T-cell (primary cell): ENCODE measurements around the gene CNP. TPM values are rescaled to one million over a fixed set of nuclear protein-coding genes. Genes with fewer than 3 reads are reported as not detected.

Experiments used
- ATAC-seq, 4 experiments: fragments of 200-7000 bp in 3 of 4; fragments of 150-1000 bp in 1 of 4; cut with Tn5 transposase; replicated peaks in 1 of 4; 1 replicate in 3 of 4; 2 replicates in 1 of 4; pipeline ENCODE4 v1.10.0; 2021; ENCODE audit warnings: moderate library complexity in 3 of 4, mild to moderate bottlenecking in 2 of 4, moderate number of reproducible peaks in 1 of 4
- CTCF ChIA-PET, 2 donors: fragments of 300-600 bp; sonication (Branson Sonifier 250); formaldehyde crosslinking; loops; one replicate each; lab custom pipeline; 2022; ENCODE audit warnings: antibody characterized with exemption in 2 of 2; lab: Charles Lee
- POLR2A ChIA-PET, 2 donors: fragments of 300-600 bp; sonication (Branson Sonifier 250); formaldehyde crosslinking; loops; one replicate each; lab custom pipeline; 2022; ENCODE audit warnings: antibody characterized with exemption in 2 of 2; lab: Charles Lee
- DNase-seq, 35 experiments: peaks; one replicate each; pipeline versions ENCODE4 v3.0.0 to v3.0.0-alpha.2; 2013 to 2023
- H3K27ac ChIP-seq: one replicate; pipeline ENCODE4 v1.5.1; 2013; ENCODE audit warnings: low read length
- H3K27me3 ChIP-seq, 2 experiments: replicated peaks in 1 of 2; 1 replicate in 1 of 2; 2 replicates in 1 of 2; pipeline versions ENCODE4 v1.6.1 to v1.7.0; 2013; ENCODE audit warnings: low read length in 1 of 2, mixed read lengths in 1 of 2; ENCODE audit not compliant: control insufficient read depth in 2 of 2, insufficient read depth in 2 of 2; ENCODE audit errors: extremely low read depth in 1 of 2
- H3K36me3 ChIP-seq, 2 donors: 1 replicate in 1 of 2; 2 replicates in 1 of 2; pipeline versions ENCODE4 v1.6.1 to v1.7.0; 2013; ENCODE audit warnings: low read length in 1 of 2; ENCODE audit not compliant: control insufficient read depth in 2 of 2, insufficient read depth in 1 of 2; ENCODE audit errors: extremely low read depth in 1 of 2
- H3K4me1 ChIP-seq, 2 experiments: 1 replicate in 1 of 2; 2 replicates in 1 of 2; pipeline versions ENCODE4 v1.6.1 to v1.7.0; 2013; ENCODE audit warnings: low read length in 2 of 2, mixed read lengths in 1 of 2; ENCODE audit not compliant: insufficient read depth in 2 of 2, control insufficient read depth in 1 of 2; ENCODE audit errors: extremely low read depth in 1 of 2
- H3K4me3 ChIP-seq, 2 donors: 1 replicate in 1 of 2; 2 replicates in 1 of 2; pipeline versions ENCODE4 v1.5.1 to v1.7.0; 2013; ENCODE audit warnings: mild to moderate bottlenecking in 2 of 2, low read length in 1 of 2, moderate library complexity in 1 of 2; ENCODE audit not compliant: control insufficient read depth in 1 of 2; ENCODE audit errors: extremely low read depth in 1 of 2
- H3K9me3 ChIP-seq: 2 replicates; pipeline ENCODE4 v1.7.0; 2013
- H3K27ac Mint-ChIP-seq, 2 donors: one replicate each; pipeline ENCODE4 v1.8.0; 2020 to 2021; ENCODE audit warnings: mild to moderate bottlenecking in 2 of 2, mixed read lengths in 2 of 2
- H3K27me3 Mint-ChIP-seq, 2 donors: one replicate each; pipeline ENCODE4 v1.8.0; 2021 to 2022; ENCODE audit warnings: mixed read lengths in 2 of 2
- H3K36me3 Mint-ChIP-seq: one replicate; pipeline ENCODE4 v1.8.0; 2021; ENCODE audit warnings: mixed read lengths
- H3K4me1 Mint-ChIP-seq, 3 donors: one replicate each; pipeline ENCODE4 v1.8.0; 2020 to 2022; ENCODE audit warnings: mixed read lengths in 3 of 3, mild to moderate bottlenecking in 1 of 3
- H3K4me3 Mint-ChIP-seq, 3 donors: one replicate each; pipeline ENCODE4 v1.8.0; 2020 to 2022; ENCODE audit warnings: mild to moderate bottlenecking in 3 of 3, mixed read lengths in 3 of 3, moderate library complexity in 3 of 3
- H3K9me3 Mint-ChIP-seq, 3 donors: one replicate each; pipeline ENCODE4 v1.8.0; 2020 to 2022; ENCODE audit warnings: mixed read lengths in 3 of 3
- WGBS: methylation state at CpG from one replicate; pipeline ENCODE4 v1.1.5; 2013; ENCODE audit warnings: missing lambda C conversion rate; ENCODE audit not compliant: insufficient coverage; 5-methylcytosine and 5-hydroxymethylcytosine counted together
- total RNA-seq, 35 experiments: library from RNA in 6 of 35; stranded (reverse) in 6 of 35; fragments of 120-200 nt in 1 of 35; gene quantifications; one replicate each; pipeline versions ENCODE4 v1.2.1 to v1.2.4 and lab custom pipeline; 2013 to 2026

Gene CNP
- total RNA-seq, 5 donors from 2014 or later (not counting 1 experiment from before 2014, with no cell fraction given), result 24.4 to 36.2 (median 34.3) TPM

- DNase-seq (no peak), ATAC-seq (no peak)
- POLR2A ChIA-PET, result no interaction called here
- Mint-ChIP-seq H3K9me3 (no peaks in the 10 kb centered on the region), H3K4me1 (no peaks in the 10 kb centered on the region), H3K27me3 (no peaks in the 10 kb centered on the region), H3K27ac (no peak overlapping the region), H3K4me3 (no peak overlapping the region), H3K36me3 (peaks cover 54% of the 10 kb centered on the region)
- WGBS, result no CpG with 5 or more reads among the region's 2 CpGs
- Histone ChIP-seq H3K27me3 (no peaks in the 10 kb centered on the region), H3K27ac (no peak overlapping the region), H3K9me3 (no peaks in the 10 kb centered on the region), H3K4me3 (no peak overlapping the region), H3K36me3 (peaks cover 12 to 92% of the 10 kb centered on the region in 2 donors), H3K4me1 (no peaks in the 10 kb centered on the region)
- CTCF ChIA-PET, result no interaction called here
Observed at GRCh38 chr17:41988418-41988817, 21.8 kb downstream of the CNP start.

GRCh38 chr17:41989702-41990419 lies 23.3 kb downstream of the CNP start:
- Histone ChIP-seq H3K4me3 (no peak overlapping the region), H3K4me1 (no peaks in the 10 kb centered on the region), H3K9me3 (no peaks in the 10 kb centered on the region), H3K27ac (no peak overlapping the region), H3K27me3 (no peaks in the 10 kb centered on the region), H3K36me3 (peaks cover 12 to 90% of the 10 kb centered on the region in 2 donors)
- POLR2A ChIA-PET, result no interaction called here
- H3K36me3 Mint-ChIP-seq, result peaks cover 54% of the 10 kb centered on the region
- DNase-seq (no peak), ATAC-seq (no peak)
- no peaks in the 10 kb centered on the region for H3K4me1 Mint-ChIP-seq
- H3K27me3 Mint-ChIP-seq, result no peaks in the 10 kb centered on the region
- CTCF ChIA-PET, result interaction anchor here in 1 of 2 donors (0.5 kb wide), 1 partner anchor 258 kb away, joined by 3 read pairs; no protein-coding TSS in a partner anchor
- WGBS, result 91% methylated on average over 5 of the region's 5 CpGs
- H3K4me3 Mint-ChIP-seq, result no peak overlapping the region
- no peaks in the 10 kb centered on the region for H3K9me3 Mint-ChIP-seq
- H3K27ac Mint-ChIP-seq, result no peak overlapping the region

GRCh38 chr17:41992576-41992975 lies 26.0 kb downstream of the CNP start:
- ATAC-seq, result no peak
- Mint-ChIP-seq H3K4me1 (no peaks in the 10 kb centered on the region), H3K27me3 (no peaks in the 10 kb centered on the region), H3K27ac (no peak overlapping the region), H3K4me3 (no peak overlapping the region), H3K9me3 (no peaks in the 10 kb centered on the region), H3K36me3 (peaks cover 60% of the 10 kb centered on the region)
- ChIA-PET CTCF (interaction anchor here in 1 of 2 donors (0.7 kb wide), 1 partner anchor 124 kb away, joined by 3 read pairs; no protein-coding TSS in a partner anchor), POLR2A (no interaction called here)
- no peaks in the 10 kb centered on the region for H3K27me3 ChIP-seq
- no peak for DNase-seq
- no peak overlapping the region for H3K27ac ChIP-seq
- H3K36me3 ChIP-seq, result peaks cover 17 to 92% of the 10 kb centered on the region in 2 donors
- 100% methylated on average over 2 of the region's 3 CpGs for WGBS
- H3K4me1 ChIP-seq, result no peaks in the 10 kb centered on the region
- no peak overlapping the region for H3K4me3 ChIP-seq
- no peaks in the 10 kb centered on the region for H3K9me3 ChIP-seq

GRCh38 chr17:41996855-41997164 lies 30.2 kb downstream of the CNP start:
- Histone ChIP-seq H3K36me3 (peaks cover 14 to 85% of the 10 kb centered on the region in 2 donors), H3K4me1 (no peaks in the 10 kb centered on the region), H3K27ac (no peak overlapping the region), H3K4me3 (no peak overlapping the region), H3K27me3 (no peaks in the 10 kb centered on the region), H3K9me3 (no peaks in the 10 kb centered on the region)
- no peaks in the 10 kb centered on the region for H3K4me1 Mint-ChIP-seq
- ATAC-seq (no peak), DNase-seq (no peak)
- 92% methylated on average over 2 of the region's 2 CpGs for WGBS
- POLR2A ChIA-PET, result no interaction called here
- CTCF ChIA-PET, result no interaction called here
- peaks cover 50% of the 10 kb centered on the region for H3K36me3 Mint-ChIP-seq
- no peak overlapping the region for H3K4me3 Mint-ChIP-seq
- no peaks in the 10 kb centered on the region for H3K27me3 Mint-ChIP-seq
- H3K9me3 Mint-ChIP-seq, result no peaks in the 10 kb centered on the region
- H3K27ac Mint-ChIP-seq, result no peak overlapping the region

- H3K9me3 ChIP-seq, result no peaks in the 10 kb centered on the region
- H3K27me3 Mint-ChIP-seq, result no peaks in the 10 kb centered on the region
- H3K27ac Mint-ChIP-seq, result no peak overlapping the region
- no peak for ATAC-seq
- H3K27ac ChIP-seq, result no peak overlapping the region
- H3K9me3 Mint-ChIP-seq, result no peaks in the 10 kb centered on the region
- 0% methylated on average over 1 of the region's 2 CpGs for WGBS
- no peak for DNase-seq
- CTCF ChIA-PET, result no interaction called here
- no peak overlapping the region for H3K4me3 ChIP-seq
- peaks cover 10 to 12% (median 12%) of the 10 kb centered on the region in 3 donors for H3K4me1 Mint-ChIP-seq
- peaks cover 14 to 86% of the 10 kb centered on the region in 2 donors for H3K36me3 ChIP-seq
- no peaks in the 10 kb centered on the region for H3K4me1 ChIP-seq
- peaks cover 52% of the 10 kb centered on the region for H3K36me3 Mint-ChIP-seq
- POLR2A ChIA-PET, result no interaction called here
- H3K4me3 Mint-ChIP-seq, result no peak overlapping the region
- H3K27me3 ChIP-seq, result no peaks in the 10 kb centered on the region
Observed at GRCh38 chr17:41998497-41998896, 31.9 kb downstream of the CNP start.

GRCh38 chr17:42000413-42001133 lies 34.0 kb downstream of the CNP start:
- Histone ChIP-seq H3K4me3 (no peak overlapping the region), H3K4me1 (no peaks in the 10 kb centered on the region), H3K36me3 (peaks cover 14 to 71% of the 10 kb centered on the region in 2 donors), H3K27me3 (no peaks in the 10 kb centered on the region), H3K9me3 (no peaks in the 10 kb centered on the region), H3K27ac (no peak overlapping the region)
- POLR2A ChIA-PET, result no interaction called here
- WGBS, result 100% methylated on average over 1 of the region's 3 CpGs
- no peak for ATAC-seq
- Mint-ChIP-seq H3K4me1 (peaks cover 20 to 29% (median 26%) of the 10 kb centered on the region in 3 donors), H3K9me3 (no peaks in the 10 kb centered on the region), H3K27me3 (no peaks in the 10 kb centered on the region), H3K36me3 (peaks cover 40% of the 10 kb centered on the region), H3K4me3 (no peak overlapping the region), H3K27ac (no peak overlapping the region)
- CTCF ChIA-PET, result no interaction called here
- DNase-seq, result no peak
